HG03039 (cell line): ENCODE results near the gene KDM4B.
"Not testable (repeated sequence)": the region's sequence is repeated elsewhere in the genome, so short reads cannot be mapped to it uniquely, and the experiment has no call there.

ENCODE experiments used
- ATAC-seq: cut with Tn5 transposase; IDR thresholded peaks from one replicate; pipeline ENCODE4 v1.9.1; 2021; ENCODE audit warnings: mild to moderate bottlenecking, moderate library complexity; ENCODE audit not compliant: unreplicated experiment

The KDM4B gene

DNA sequence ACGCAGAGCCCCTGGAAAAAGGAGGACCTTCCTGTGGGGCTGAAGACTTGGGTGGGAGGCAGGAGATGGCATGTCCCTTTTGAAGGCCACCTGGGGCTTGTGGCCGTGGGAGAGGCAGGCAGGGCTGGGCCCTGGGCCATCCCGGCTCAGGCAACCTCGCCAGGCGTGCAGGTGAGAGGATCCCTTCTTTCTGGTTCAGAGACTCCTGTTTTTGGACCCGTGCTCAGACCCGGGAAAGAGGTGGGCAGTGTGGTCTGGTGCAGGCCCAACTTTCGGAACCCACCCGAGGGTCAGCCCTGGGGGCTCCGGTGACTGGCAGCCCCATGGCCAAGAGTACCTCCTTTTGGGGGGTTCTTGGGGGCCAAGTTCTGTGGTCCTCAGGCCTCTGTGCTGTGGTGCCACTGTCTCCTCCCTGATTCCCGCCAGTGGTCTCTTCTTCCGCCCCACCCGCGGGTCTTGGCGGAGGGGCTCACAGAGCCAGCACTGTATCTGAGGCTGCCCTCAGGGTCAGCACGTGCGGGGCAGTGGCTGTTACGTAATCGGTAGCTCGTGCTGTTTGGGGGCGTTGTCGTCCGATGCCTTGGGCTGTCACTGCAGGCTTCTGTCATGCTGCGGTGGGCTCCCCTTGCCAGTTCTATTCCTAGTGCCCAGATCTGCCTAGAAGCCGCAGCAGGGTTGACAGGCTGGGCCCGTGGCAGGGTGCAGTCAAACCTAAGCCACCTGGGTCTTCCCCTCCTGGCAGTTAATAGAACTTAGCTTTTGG lies 42.7 kb downstream of the KDM4B start:
- ATAC-seq: no peak

GRCh38 chr19:5012688-5013457 lies 44.0 kb downstream of the KDM4B start:
- no peak for ATAC-seq

DNA sequence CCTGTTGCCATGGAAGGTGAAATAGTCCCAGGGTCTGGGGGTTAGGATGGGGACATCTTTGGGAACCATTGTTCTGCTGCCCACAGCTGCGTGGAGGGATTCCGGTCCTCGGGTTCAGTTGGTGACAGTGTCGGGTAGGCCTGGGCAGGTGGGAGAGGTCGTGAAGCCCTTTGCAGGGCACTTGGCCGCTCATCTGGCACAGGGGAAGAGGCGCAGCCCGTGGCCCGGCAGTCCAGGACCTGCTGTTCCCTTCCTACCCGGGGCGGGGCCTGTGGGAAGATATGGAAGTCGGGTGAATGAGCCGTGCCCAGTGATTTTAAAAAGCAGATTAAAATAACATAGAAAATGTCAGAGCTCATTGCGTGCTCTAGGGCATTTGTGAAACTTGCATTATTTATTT lies 44.8 kb downstream of the KDM4B start:
- ATAC-seq: no peak

DNA sequence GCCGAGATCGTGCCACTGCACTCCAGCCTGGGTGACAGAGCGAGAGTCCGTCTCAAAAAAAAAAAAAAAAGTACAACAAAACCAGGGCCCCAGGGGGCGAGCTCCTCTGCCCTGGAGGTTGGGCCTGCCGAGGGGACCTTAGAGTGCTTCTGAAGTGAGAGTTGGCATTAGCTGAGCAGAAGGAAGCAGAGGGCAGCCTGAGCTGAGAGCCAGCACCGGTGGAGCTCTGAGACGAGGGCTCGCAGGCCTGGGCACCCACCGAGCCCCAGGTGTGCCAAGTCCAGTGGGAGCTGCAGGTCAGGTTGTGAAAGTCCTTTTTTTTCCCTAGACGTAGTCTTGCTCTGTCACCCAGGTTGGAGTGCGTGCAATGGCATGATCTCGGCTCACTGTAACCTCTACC lies 46.0 kb downstream of the KDM4B start:
- no peak for ATAC-seq

- ATAC-seq: no peak
Observed at GRCh38 chr19:5016268-5016667, 47.4 kb downstream of the KDM4B start.

- ATAC-seq: no peak
Observed at GRCh38 chr19:5016781-5017180, 47.9 kb downstream of the KDM4B start.

- no peak for ATAC-seq
Observed at GRCh38 chr19:5017235-5017634, 48.3 kb downstream of the KDM4B start.

DNA sequence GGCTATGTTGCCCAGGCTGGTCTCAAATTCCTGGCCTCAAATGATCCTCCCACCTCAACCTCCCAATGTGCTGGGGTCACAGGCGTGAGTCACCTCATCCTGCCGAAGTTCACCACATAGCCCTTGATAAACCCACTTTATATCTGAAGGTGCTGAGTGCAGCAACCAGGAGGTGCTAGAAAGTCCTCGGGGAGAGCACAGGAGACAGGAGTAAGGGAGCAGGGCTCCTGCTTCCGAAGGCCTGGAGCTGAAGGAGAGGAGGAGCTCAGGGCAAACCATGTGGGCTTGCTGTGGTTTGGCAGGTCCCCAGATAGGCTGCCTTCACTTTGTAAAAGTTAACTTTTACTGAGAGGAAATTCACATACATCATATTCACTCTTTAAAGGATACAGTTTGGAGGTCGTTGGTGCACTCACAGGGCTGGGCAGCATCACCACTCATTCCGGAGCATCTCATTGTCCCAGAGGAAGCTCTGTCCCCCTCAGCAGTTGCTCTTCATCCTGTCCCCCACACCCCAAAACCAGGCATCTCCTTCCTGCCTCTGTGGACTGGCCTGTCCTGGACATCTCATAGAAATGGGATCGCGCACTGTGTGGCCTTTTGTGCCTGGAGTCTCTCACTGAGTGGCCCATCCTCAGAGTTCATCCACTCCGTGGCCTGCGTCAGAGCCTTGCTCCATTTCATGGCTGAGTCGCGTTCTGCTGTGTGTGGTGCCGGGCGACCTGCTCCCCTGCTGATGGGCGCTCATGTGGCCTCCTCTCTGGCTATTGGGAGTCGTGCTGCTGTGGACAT lies 49.5 kb downstream of the KDM4B start:
- no peak for ATAC-seq

DNA sequence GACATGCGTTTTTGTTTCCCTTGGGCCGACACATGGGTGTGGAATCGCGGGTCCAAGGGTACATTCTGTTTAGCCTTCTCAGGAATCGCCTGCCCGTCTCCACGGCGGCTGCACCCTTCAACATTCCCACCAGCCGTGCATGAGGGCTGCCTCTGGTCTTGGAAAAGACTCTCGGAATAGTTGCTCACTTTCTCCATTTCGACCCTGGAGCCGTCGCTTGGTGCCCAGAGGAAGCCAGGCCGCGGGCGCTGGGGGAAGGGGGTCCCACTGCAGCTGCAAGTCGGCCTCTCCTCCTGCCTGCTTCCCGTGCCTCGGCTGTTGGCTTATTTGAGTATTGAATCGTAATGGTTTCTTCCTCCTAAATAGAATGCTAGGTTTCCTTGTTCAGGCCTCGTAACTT lies 51.5 kb downstream of the KDM4B start:
- no peak for ATAC-seq

DNA sequence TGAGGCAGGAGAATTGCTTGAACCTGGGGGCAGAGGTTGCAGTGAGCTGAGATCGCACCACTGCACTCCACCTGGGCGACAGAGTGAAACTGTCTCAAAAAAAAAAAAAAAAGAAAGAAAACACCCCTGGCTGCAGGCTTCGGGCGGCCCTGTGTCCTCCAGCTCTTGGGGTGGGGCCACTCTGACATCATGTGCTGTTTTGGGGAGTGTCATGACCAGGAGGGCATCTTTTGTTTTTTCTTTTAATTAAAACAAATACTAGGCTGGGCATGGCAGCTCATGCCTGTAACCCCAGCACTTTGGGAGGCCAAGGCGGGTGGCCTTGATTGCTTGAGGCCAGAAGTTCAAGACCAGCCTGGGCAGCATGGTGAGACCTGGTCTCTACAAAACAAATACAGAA lies 52.1 kb downstream of the KDM4B start:
- ATAC-seq: no peak

GRCh38 chr19:5022066-5022860 lies 53.4 kb downstream of the KDM4B start:
- ATAC-seq: no peak

- no peak for ATAC-seq
Observed at GRCh38 chr19:5023128-5023571, 54.2 kb downstream of the KDM4B start.

- no peak for ATAC-seq
Observed at GRCh38 chr19:5024282-5024681, 55.4 kb downstream of the KDM4B start.

GRCh38 chr19:5025027-5025426 lies 56.1 kb downstream of the KDM4B start:
- ATAC-seq: no peak

GRCh38 chr19:5026706-5027273 lies 57.9 kb downstream of the KDM4B start:
- no peak for ATAC-seq

GRCh38 chr19:5028229-5028886 lies 59.4 kb downstream of the KDM4B start:
- no peak for ATAC-seq

GRCh38 chr19:5029596-5029995 lies 60.7 kb downstream of the KDM4B start:
- ATAC-seq: not testable (repeated sequence)

- ATAC-seq: no peak
Observed at GRCh38 chr19:5030136-5030820, 61.4 kb downstream of the KDM4B start.

GRCh38 chr19:5030822-5031221 lies 61.9 kb downstream of the KDM4B start:
- ATAC-seq: no peak
